HUES6 (cell line): Measurements from ENCODE around the gene OSER1.

ENCODE experiments used
- H3K27ac ChIP-seq: 2 replicates; pipeline ENCODE4 v1.7.0; 2013; ENCODE audit warnings: low read depth, mild to moderate bottlenecking, low read length, inconsistent platforms
- H3K27me3 ChIP-seq: 2 replicates; pipeline ENCODE4 v1.6.1; 2013; ENCODE audit warnings: low read length; ENCODE audit not compliant: control insufficient read depth, insufficient read depth
- H3K36me3 ChIP-seq: 2 replicates; pipeline ENCODE4 v1.6.1; 2013; ENCODE audit warnings: low read length; ENCODE audit not compliant: control insufficient read depth, insufficient read depth
- H3K4me1 ChIP-seq: 2 replicates; pipeline ENCODE4 v1.6.1; 2013; ENCODE audit warnings: low read length; ENCODE audit not compliant: control insufficient read depth, insufficient read depth
- H3K4me3 ChIP-seq: 2 replicates; pipeline ENCODE4 v1.5.1; 2013; ENCODE audit warnings: low read depth, low read length
- H3K9ac ChIP-seq: one replicate; pipeline ENCODE4 v1.6.1; 2013; ENCODE audit warnings: mild to moderate bottlenecking, low read length
- H3K9me3 ChIP-seq: 2 replicates; pipeline ENCODE4 v1.6.1; 2013; ENCODE audit warnings: low read depth, low read length; ENCODE audit not compliant: control insufficient read depth, insufficient read depth

The OSER1 gene

GRCh38 chr20:44187054-44187771 is 23.4 kb downstream of the OSER1 start, which contains the start of gene JPH2:
Gene JPH2, minus strand, starts transcription at chr20:44187188. Its CDS starts 483 bp downstream, at chr20:44186705.
- Histone ChIP-seq H3K9ac (peak within 1 kb of the TSS; percentile 79), H3K36me3 (no peaks in the 10 kb centered on the region), H3K27ac (peak within 1 kb of the TSS; percentile 63; the same call in 1 of the 2 replicates), H3K4me3 (peak within 1 kb of the TSS; percentile 57), H3K4me1 (peaks cover 23% of the 10 kb centered on the region), H3K27me3 (no peaks in the 10 kb centered on the region), H3K9me3 (no peaks in the 10 kb centered on the region)

DNA sequence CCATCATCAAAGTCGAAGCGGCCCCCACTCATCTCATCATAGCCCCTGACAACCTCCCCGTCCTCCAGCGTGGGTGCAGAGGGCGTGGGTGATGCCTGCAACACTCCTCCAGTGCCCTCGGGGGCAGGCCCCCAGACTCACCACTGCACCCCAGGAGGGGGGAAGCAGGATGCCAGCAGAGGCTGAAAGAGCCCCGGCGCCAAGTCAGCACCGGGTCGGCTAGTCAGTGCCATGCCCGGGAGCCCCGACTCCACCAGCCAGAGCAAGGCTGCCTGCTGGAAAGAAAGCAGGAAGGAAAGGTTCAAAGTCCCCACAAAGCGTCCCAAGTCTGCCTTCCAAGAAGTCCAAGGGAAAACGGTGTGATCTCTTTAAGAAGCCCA is 23.9 kb downstream of the OSER1 start:
- Histone ChIP-seq H3K27me3 (no peaks in the 10 kb centered on the region), H3K4me3 (peak overlapping the region; percentile 57), H3K36me3 (no peaks in the 10 kb centered on the region), H3K9ac (peak overlapping the region; percentile 79), H3K4me1 (peaks cover 28% of the 10 kb centered on the region), H3K27ac (peak overlapping the region; percentile 63; the same call in 1 of the 2 replicates), H3K9me3 (no peaks in the 10 kb centered on the region)

DNA sequence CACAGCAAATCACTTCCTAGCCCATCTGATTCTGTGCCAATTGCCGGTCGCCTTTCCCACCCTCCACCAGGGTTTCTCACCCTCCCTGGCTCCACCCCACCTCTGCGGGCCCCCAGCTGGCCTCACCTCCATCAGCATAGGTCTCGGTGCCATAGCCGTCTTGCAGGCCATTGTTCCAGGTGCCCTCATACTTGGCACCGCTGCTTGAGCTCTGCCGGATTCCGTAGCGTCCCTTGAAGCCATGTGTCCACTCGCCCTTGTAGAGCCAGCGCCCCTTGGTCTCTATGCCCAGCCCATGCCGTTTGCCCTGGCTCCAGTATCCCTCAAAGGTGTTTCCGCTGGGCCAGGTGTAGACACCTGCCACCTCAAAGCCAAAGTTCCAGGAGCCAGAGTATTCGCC is 24.4 kb downstream of the OSER1 start:
- Histone ChIP-seq H3K4me3 (peak overlapping the region; percentile 57; the same call in 1 of the 2 replicates), H3K9me3 (no peaks in the 10 kb centered on the region), H3K27ac (no peak overlapping the region), H3K36me3 (no peaks in the 10 kb centered on the region), H3K4me1 (peaks cover 33% of the 10 kb centered on the region), H3K9ac (no peak overlapping the region), H3K27me3 (no peaks in the 10 kb centered on the region)

GRCh38 chr20:44185574-44185973 is 25.0 kb downstream of the OSER1 start:
- Histone ChIP-seq H3K4me3 (peak overlapping the region; percentile 57; the same call in 1 of the 2 replicates), H3K4me1 (peaks cover 39% of the 10 kb centered on the region)

GRCh38 chr20:44183282-44183681 is 27.3 kb downstream of the OSER1 start:
- Histone ChIP-seq H3K4me1 (peaks cover 35% of the 10 kb centered on the region), H3K9me3 (no peaks in the 10 kb centered on the region), H3K27me3 (no peaks in the 10 kb centered on the region), H3K9ac (no peak overlapping the region), H3K4me3 (no peak overlapping the region), H3K36me3 (no peaks in the 10 kb centered on the region), H3K27ac (no peak overlapping the region)

More at GRCh38 chr20:44185574-44185973, 25.0 kb downstream of the OSER1 start:
- H3K9ac ChIP-seq, result no peak overlapping the region
- no peak overlapping the region for H3K27ac ChIP-seq
- no peaks in the 10 kb centered on the region for H3K36me3 ChIP-seq
- H3K9me3 ChIP-seq, result no peaks in the 10 kb centered on the region
- no peaks in the 10 kb centered on the region for H3K27me3 ChIP-seq

- no peaks in the 10 kb centered on the region for H3K36me3 ChIP-seq
- H3K27me3 ChIP-seq, result no peaks in the 10 kb centered on the region
- H3K9me3 ChIP-seq, result no peaks in the 10 kb centered on the region
- no peak overlapping the region for H3K4me3 ChIP-seq
- H3K4me1 ChIP-seq, result peaks cover 31% of the 10 kb centered on the region
- H3K9ac ChIP-seq, result no peak overlapping the region
- no peak overlapping the region for H3K27ac ChIP-seq
Observed at GRCh38 chr20:44182863-44183262, 27.7 kb downstream of the OSER1 start.

GRCh38 chr20:44182135-44182765 is 28.3 kb downstream of the OSER1 start:
- Histone ChIP-seq H3K27ac (no peak overlapping the region), H3K4me1 (peaks cover 28% of the 10 kb centered on the region), H3K9me3 (no peaks in the 10 kb centered on the region), H3K4me3 (no peak overlapping the region), H3K27me3 (no peaks in the 10 kb centered on the region), H3K36me3 (no peaks in the 10 kb centered on the region), H3K9ac (no peak overlapping the region)

- H3K27me3 ChIP-seq, result no peaks in the 10 kb centered on the region
- no peak overlapping the region for H3K9ac ChIP-seq
- H3K4me3 ChIP-seq, result no peak overlapping the region
- H3K4me1 ChIP-seq, result peaks cover 32% of the 10 kb centered on the region
- H3K27ac ChIP-seq, result no peak overlapping the region
- H3K36me3 ChIP-seq, result no peaks in the 10 kb centered on the region
- no peaks in the 10 kb centered on the region for H3K9me3 ChIP-seq
Observed at GRCh38 chr20:44181611-44182010, 29.0 kb downstream of the OSER1 start.

- H3K4me1 ChIP-seq, result peaks cover 27% of the 10 kb centered on the region
- no peak overlapping the region for H3K9ac ChIP-seq
- H3K27me3 ChIP-seq, result no peaks in the 10 kb centered on the region
- H3K9me3 ChIP-seq, result no peaks in the 10 kb centered on the region
- peak overlapping the region; percentile 79; the same call in 1 of the 2 replicates for H3K27ac ChIP-seq
- no peaks in the 10 kb centered on the region for H3K36me3 ChIP-seq
- H3K4me3 ChIP-seq, result no peak overlapping the region
Observed at GRCh38 chr20:44180814-44181213, 29.8 kb downstream of the OSER1 start.

- H3K27me3 ChIP-seq, result no peaks in the 10 kb centered on the region
- H3K4me1 ChIP-seq, result peaks cover 25% of the 10 kb centered on the region
- no peak overlapping the region for H3K4me3 ChIP-seq
- peak overlapping the region; percentile 46 for H3K9ac ChIP-seq
- H3K9me3 ChIP-seq, result no peaks in the 10 kb centered on the region
- H3K27ac ChIP-seq, result no peak overlapping the region
- no peaks in the 10 kb centered on the region for H3K36me3 ChIP-seq
Observed at GRCh38 chr20:44176833-44177534, 33.6 kb downstream of the OSER1 start.
